Stimulated activated CD8-positive, alpha-beta memory T cell treated with anti-CD3 and anti-CD28 coated beads, Interleukin-7, amount 100 ng/mL, for 4 hours (primary cell): ENCODE results near the gene GOLGA6C.
"Not testable (repeated sequence)": the region's sequence is repeated elsewhere in the genome, so short reads cannot be mapped to it uniquely, and the experiment has no call there.

ENCODE experiments used
- DNase-seq, 2 donors: peaks; one replicate each; pipeline ENCODE4 v3.0.0-alpha.2; 2020; ENCODE audit warnings: low read depth in 2 of 2

The GOLGA6C gene

GRCh38 chr15:75319231-75319897, 61.2 kb downstream of the GOLGA6C start:
- DNase-seq = not testable (repeated sequence)
